UCSD-AML1 (cell line): ENCODE data around the gene SORBS1.

Source experiments
- DNase-seq: peaks from one replicate; lab custom pipeline; 2025; ENCODE audit not compliant: unreplicated experiment; lab: John Stamatoyannopoulos, UW

Gene SORBS1

GRCh38 chr10:95542330-95542729, 18.8 kb downstream of the SORBS1 start:
- no peak for DNase-seq

GRCh38 chr10:95540514-95541052, 20.6 kb downstream of the SORBS1 start:
- no peak for DNase-seq

GRCh38 chr10:95539560-95540284, 21.4 kb downstream of the SORBS1 start:
- DNase-seq = no peak

- DNase-seq = no peak
Measured at GRCh38 chr10:95538412-95538811, 22.8 kb downstream of the SORBS1 start.

- no peak for DNase-seq
Measured at GRCh38 chr10:95537542-95537927, 23.6 kb downstream of the SORBS1 start.

- no peak for DNase-seq
Measured at GRCh38 chr10:95536894-95537541, 24.2 kb downstream of the SORBS1 start.

GRCh38 chr10:95536017-95536416, 25.2 kb downstream of the SORBS1 start:
- DNase-seq = no peak

- DNase-seq = no peak
Measured at GRCh38 chr10:95535526-95535925, 25.6 kb downstream of the SORBS1 start.

- no peak for DNase-seq
Measured at GRCh38 chr10:95533590-95533989, 27.6 kb downstream of the SORBS1 start.

GRCh38 chr10:95532536-95532935, 28.6 kb downstream of the SORBS1 start:
- no peak for DNase-seq

- DNase-seq = peak; percentile 71
Measured at GRCh38 chr10:95531994-95532399, 29.2 kb downstream of the SORBS1 start.

- peak; percentile 18 for DNase-seq
Measured at GRCh38 chr10:95531058-95531809, 29.9 kb downstream of the SORBS1 start.

GRCh38 chr10:95530561-95530960, 30.6 kb downstream of the SORBS1 start:
- no peak for DNase-seq

- DNase-seq = no peak
Measured at GRCh38 chr10:95530029-95530428, 31.1 kb downstream of the SORBS1 start.

GRCh38 chr10:95526044-95526443, 35.1 kb downstream of the SORBS1 start:
- no peak for DNase-seq

- no peak for DNase-seq
Measured at GRCh38 chr10:95525033-95525418, 36.1 kb downstream of the SORBS1 start.

- no peak for DNase-seq
Measured at GRCh38 chr10:95524358-95525032, 36.7 kb downstream of the SORBS1 start.

GRCh38 chr10:95522117-95522516, 39.1 kb downstream of the SORBS1 start:
- no peak for DNase-seq

GRCh38 chr10:95520617-95521016, 40.6 kb downstream of the SORBS1 start:
- DNase-seq = no peak

GRCh38 chr10:95518455-95519452, 42.4 kb downstream of the SORBS1 start:
- DNase-seq = no peak
